RWPE2 (cell line): Measurements from ENCODE around the gene C22orf39.

Experiments
- ATAC-seq: fragments of 200-7000 bp; cut with Tn5 transposase; 3 replicates; pipeline ENCODE4 v1.9.1; 2021; ENCODE audit warnings: low read depth
- DNase-seq: peaks from one replicate; pipeline ENCODE4 v3.0.0-alpha.2; 2020; ENCODE audit warnings: low spot score
- H3K27ac ChIP-seq: fragments of 450-650 bp; 2 replicates; pipeline ENCODE4 v1.5.1; 2017; ENCODE audit warnings: mild to moderate bottlenecking; ENCODE audit not compliant: poor library complexity, severe bottlenecking
- H3K27me3 ChIP-seq: fragments of 250-450 bp; sonication (Bioruptor Pico); 2 replicates; pipeline ENCODE4 v1.5.1; 2021; ENCODE audit warnings: mild to moderate bottlenecking, moderate library complexity; ENCODE audit not compliant: insufficient read depth, poor library complexity, severe bottlenecking
- H3K36me3 ChIP-seq: fragments of 250-450 bp; sonication (Bioruptor Pico); 2 replicates; pipeline ENCODE4 v1.5.1; 2020; ENCODE audit warnings: low read depth, mild to moderate bottlenecking, moderate library complexity
- H3K4me1 ChIP-seq: fragments of 250-450 bp; sonication (Bioruptor Pico); 2 replicates; pipeline ENCODE4 v1.5.1; 2021; ENCODE audit warnings: mild to moderate bottlenecking, moderate library complexity; ENCODE audit not compliant: insufficient read depth, poor library complexity, severe bottlenecking
- H3K4me3 ChIP-seq: fragments of 250-450 bp; sonication (Bioruptor Pico); 2 replicates; pipeline ENCODE4 v1.5.1; 2021; ENCODE audit warnings: mild to moderate bottlenecking, moderate library complexity; ENCODE audit not compliant: severe bottlenecking
- H3K9me3 ChIP-seq: fragments of 250-450 bp; sonication (Bioruptor Pico); 2 replicates; pipeline ENCODE4 v1.5.1; 2021; ENCODE audit warnings: mild to moderate bottlenecking, moderate library complexity; ENCODE audit not compliant: severe bottlenecking
- TF ChIP-seq, protein P1 (sequence below): fragments of 450-650 bp; IDR thresholded peaks from one replicate; pipeline ENCODE4 v1.5.1; 2017; ENCODE audit warnings: mild to moderate bottlenecking, moderate library complexity; ENCODE audit not compliant: poor library complexity, severe bottlenecking

C22orf39 gene

DNA sequence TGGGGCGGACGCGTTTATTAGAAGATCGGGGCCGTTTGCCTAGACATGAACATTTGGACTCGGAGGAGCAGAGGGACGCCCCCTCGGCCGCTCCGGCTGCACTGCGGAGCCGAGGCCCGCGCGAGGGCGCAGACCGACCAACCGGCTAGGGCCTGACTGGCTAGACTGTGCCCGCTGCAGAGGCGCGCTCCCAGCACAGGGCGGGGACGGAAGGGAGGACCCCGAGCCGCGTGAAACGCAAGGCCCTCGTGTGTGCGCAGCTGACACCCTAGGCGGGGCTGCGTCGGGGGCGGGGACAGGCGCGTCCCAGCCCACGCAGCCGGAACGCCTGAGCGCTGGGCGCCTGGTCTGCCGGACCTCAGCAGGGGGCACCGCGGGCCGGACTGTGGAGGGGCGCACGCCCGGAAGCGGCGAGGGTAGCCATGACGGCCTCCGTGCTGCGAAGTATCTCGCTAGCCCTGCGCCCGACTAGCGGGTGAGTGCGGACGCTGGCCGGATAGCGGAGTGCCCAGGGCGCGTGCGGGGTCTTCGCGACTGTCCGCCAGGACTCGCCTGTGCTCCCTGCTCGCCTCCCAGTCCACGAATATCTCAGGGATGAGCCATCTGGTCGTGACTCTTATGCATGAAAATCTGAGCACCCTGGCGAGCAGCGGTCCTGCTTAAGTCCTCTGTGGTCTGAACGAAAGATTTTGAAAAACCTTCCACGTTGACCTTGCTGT lies 15.2 kb downstream of the C22orf39 start, which contains the start of gene MRPL40:
Gene MRPL40 (plus strand): TSS at position 413 of the 719 bp plus-strand sequence. CDS start 10 bp downstream, at position 423.
- Histone ChIP-seq H3K4me1 (peaks cover 9% of the 10 kb centered on the region), H3K27ac (peak within 1 kb of the TSS; percentile 81), H3K9me3 (no peaks in the 10 kb centered on the region), H3K4me3 (peak within 1 kb of the TSS; percentile 66), H3K27me3 (no peaks in the 10 kb centered on the region), H3K36me3 (peaks cover 37% of the 10 kb centered on the region)
- peak; percentile 92 for ATAC-seq
- TF ChIP-seq, protein P1, sequence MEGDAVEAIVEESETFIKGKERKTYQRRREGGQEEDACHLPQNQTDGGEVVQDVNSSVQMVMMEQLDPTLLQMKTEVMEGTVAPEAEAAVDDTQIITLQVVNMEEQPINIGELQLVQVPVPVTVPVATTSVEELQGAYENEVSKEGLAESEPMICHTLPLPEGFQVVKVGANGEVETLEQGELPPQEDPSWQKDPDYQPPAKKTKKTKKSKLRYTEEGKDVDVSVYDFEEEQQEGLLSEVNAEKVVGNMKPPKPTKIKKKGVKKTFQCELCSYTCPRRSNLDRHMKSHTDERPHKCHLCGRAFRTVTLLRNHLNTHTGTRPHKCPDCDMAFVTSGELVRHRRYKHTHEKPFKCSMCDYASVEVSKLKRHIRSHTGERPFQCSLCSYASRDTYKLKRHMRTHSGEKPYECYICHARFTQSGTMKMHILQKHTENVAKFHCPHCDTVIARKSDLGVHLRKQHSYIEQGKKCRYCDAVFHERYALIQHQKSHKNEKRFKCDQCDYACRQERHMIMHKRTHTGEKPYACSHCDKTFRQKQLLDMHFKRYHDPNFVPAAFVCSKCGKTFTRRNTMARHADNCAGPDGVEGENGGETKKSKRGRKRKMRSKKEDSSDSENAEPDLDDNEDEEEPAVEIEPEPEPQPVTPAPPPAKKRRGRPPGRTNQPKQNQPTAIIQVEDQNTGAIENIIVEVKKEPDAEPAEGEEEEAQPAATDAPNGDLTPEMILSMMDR, result no peak
- peak; percentile 93 for DNase-seq

DNA sequence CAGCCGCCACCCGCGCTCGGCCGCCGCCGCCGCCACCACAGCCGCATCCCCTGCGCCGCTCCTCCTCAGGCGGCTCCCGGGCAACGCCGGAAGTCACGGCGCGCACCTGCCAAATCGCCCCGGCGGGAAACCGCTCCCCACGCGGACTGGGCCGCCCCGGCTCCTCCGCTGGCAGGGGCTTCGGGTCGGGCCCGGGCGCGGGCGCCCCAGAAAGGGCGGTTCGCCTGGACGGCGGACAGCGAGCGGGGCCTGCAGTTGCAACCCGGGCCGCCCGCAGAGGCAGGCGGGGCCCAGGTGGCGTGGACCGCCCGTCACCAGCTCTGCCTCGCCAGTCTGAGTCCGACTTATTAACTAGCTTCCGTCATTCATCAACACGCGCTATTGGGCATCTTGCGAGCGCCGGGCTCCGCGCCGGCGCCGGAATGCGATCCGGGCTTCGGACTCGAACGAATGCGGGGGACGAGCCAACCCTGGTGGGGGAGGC lies 15.8 kb downstream of the C22orf39 start, which contains the start of gene HIRA:
Gene HIRA (minus strand): TSS at position 85 of the 484 bp plus-strand sequence. CDS start 257 bp downstream, outside the sequence.
- peak; percentile 48 for ATAC-seq
- Histone ChIP-seq H3K4me3 (peak within 1 kb of the TSS; percentile 66), H3K9me3 (no peaks in the 10 kb centered on the region), H3K4me1 (peaks cover 9% of the 10 kb centered on the region), H3K36me3 (peaks cover 37% of the 10 kb centered on the region), H3K27me3 (no peaks in the 10 kb centered on the region), H3K27ac (peak within 1 kb of the TSS; percentile 81)
- DNase-seq, result peak; percentile 77
- TF ChIP-seq, protein P1, result no peak

DNA sequence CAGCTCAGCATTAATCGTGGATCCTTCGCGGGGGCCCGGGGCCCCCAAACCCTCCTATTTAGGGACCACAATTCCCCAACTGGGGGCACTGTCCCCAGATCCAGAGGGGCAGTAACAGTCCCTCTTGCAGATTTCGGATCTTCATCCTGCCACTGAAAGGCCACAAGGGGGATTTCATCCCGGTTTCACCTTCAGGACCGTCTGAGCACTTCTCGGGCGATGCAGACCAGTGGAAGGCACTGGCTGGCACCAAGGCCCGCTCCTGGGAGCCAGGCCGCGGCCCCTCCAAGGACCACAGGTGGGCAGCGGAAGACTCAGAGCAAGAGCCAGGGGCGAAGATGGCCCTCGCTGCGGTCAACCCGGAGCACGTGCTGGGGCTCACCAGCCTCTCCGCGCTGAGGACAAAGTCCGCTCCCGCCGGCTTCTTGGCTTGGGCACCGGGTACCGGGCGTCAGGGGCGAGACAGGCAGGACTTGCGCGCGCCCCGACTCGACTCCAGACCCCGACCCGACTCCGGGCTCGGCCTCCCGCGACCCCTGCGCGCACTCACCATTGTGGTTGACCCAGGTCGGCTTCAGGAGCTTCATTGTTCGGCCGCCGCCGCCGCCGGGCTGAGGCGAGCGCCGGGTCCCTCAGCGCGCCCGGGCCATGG lies 16.5 kb downstream of the C22orf39 start:
- Histone ChIP-seq H3K9me3 (no peaks in the 10 kb centered on the region), H3K36me3 (peaks cover 32% of the 10 kb centered on the region), H3K27ac (peak overlapping the region; percentile 81), H3K4me1 (peaks cover 9% of the 10 kb centered on the region), H3K27me3 (no peaks in the 10 kb centered on the region), H3K4me3 (peak overlapping the region; percentile 66)
- DNase-seq (no peak), ATAC-seq (no peak)
- TF ChIP-seq, protein P1, result no peak

DNA sequence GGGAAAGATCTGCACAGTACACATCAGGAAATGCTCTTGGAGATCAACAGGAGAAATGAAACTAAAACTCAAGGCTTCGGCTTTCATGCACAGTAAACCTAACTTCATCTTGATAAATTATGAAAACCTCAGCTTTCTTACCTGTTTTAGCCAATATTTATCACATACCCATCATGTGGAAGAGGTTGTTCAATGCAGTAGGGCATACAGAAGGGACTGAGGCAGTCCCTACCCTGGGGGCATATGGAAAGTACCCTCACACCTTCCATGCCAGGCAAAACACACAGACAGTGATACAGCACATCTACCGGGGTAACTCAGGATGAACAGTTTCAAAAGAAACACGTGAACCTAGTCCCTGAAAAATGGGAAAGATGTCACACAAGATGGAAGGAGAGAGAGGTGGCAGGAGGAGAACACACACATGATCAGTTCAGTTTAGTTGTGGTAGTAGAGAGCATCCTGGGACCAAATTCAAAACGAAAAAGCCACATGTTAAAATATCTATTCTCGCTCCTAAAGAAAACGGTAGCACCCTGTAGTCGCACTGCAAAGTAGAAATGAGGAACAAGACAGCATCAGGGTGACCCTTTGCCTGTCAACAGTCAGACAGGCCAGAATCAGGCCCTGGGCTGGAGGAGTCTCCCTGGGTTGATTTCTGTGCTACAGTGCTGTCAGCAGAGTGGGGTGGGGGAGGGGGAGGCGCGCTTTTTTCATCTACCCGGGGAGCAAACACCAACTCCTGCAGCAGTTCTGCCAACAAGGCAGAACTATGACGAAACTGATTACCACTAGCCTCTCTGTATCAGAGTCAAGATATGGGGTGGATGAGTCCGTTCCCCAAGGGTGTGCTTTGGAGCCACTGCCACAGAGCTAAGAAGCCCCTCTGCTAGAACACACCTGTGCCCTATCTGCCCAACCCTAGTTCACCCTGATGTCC lies 17.3 kb downstream of the C22orf39 start:
- Histone ChIP-seq H3K4me1 (peaks cover 9% of the 10 kb centered on the region), H3K27ac (peak overlapping the region; percentile 81), H3K36me3 (peaks cover 30% of the 10 kb centered on the region), H3K27me3 (no peaks in the 10 kb centered on the region), H3K9me3 (no peaks in the 10 kb centered on the region), H3K4me3 (peak overlapping the region; percentile 66)
- DNase-seq (no peak), ATAC-seq (no peak)
- TF ChIP-seq, protein P1, result no peak
